ENCODE measurements around the gene PRKCI. TPM values are rescaled to one million over a fixed set of nuclear protein-coding genes. Genes with fewer than 3 reads are reported as not detected.
A peak's percentile ranks its signal among the peaks of the same experiment; 100 is the strongest.

The PRKCI gene
- total and polyA plus RNA-seq, 9 of the 15 experiments (the other 6 are each of a cell fraction or from before 2014, with no cell fraction given) = 10.5 to 43.2 (median 31.4) TPM

GRCh38 chr3:170221924-170222646 lies at the start of gene PRKCI (continued):
- TF ChIP-seq ZNF511 (CRISPR knock-in tag; IDR thresholded peaks at IDR 0.05) = 0 out of 2 replicates have a peak, but pooled peaks have one; percentile 11
- TF ChIP-seq ZNF232 (CRISPR knock-in tag; IDR thresholded peaks at IDR 0.05) = no peak
- TF ChIP-seq ZBTB12 (CRISPR knock-in tag; IDR thresholded peaks at IDR 0.05) = no peak
- no peak for TF ChIP-seq ZNF445 (CRISPR knock-in tag; IDR thresholded peaks at IDR 0.05; ENCODE audit: low read depth)
- no peak for TF ChIP-seq FOS (IDR thresholded peaks at IDR 0.05; ENCODE audit: extremely low read depth, insufficient read length)
- no peak for TF ChIP-seq ZNF707 (CRISPR knock-in tag; conservative IDR thresholded peaks at IDR 0.05)
- no peak for TF ChIP-seq CBX2 (IDR thresholded peaks at IDR 0.05; ENCODE audit: insufficient read depth, low read length, poor library complexity, severe bottlenecking)
- TF ChIP-seq CREB5 (CRISPR knock-in tag; IDR thresholded peaks at IDR 0.05) = no peak
- TF ChIP-seq MYBL2 (IDR thresholded peaks at IDR 0.05; ENCODE audit: low read depth) = no peak
- no peak for TF ChIP-seq MYBL2 (CRISPR knock-in tag; IDR thresholded peaks at IDR 0.05; ENCODE audit: borderline replicate concordance)
- no peak for TF ChIP-seq ZNF146 (CRISPR knock-in tag; IDR thresholded peaks at IDR 0.05; ENCODE audit: unreplicated experiment)
- TF ChIP-seq CC2D1A (IDR thresholded peaks at IDR 0.05) = 0 out of 2 replicates have a peak, but pooled peaks have one; percentile 24
- TF ChIP-seq REST (IDR thresholded peaks at IDR 0.05; ENCODE audit: borderline replicate concordance) = no peak
- no peak for TF ChIP-seq REST (CRISPR knock-in tag; IDR thresholded peaks at IDR 0.05; ENCODE audit: low read depth)

Measured in K562 (cell line).